Measurements from ENCODE around the gene BEND6. TPM values are rescaled to one million over a fixed set of nuclear protein-coding genes. Genes with fewer than 3 reads are reported as not detected.

BEND6 gene
- total and polyA plus RNA-seq, 2 of the 4 experiments (the other 2 are of a cell fraction) = 4.1 to 9.7 TPM

GRCh38 chr6:57063847-57064246 lies 108.9 kb downstream of the BEND6 start:
- intact Hi-C loops (cut with micrococcal nuclease) = no loop called here

More at GRCh38 chr6:57063847-57064246, 108.9 kb downstream of the BEND6 start:
- no peak for ATAC-seq (ENCODE audit: low read depth)
- no peak overlapping the region for H4K91ac ChIP-seq (ENCODE audit: insufficient read depth, low read depth, low read length)
- no peaks in the 10 kb centered on the region for H3K9me3 ChIP-seq (ENCODE audit: control insufficient read depth, insufficient read depth, low read length)
- no peak overlapping the region for H3K56ac ChIP-seq (ENCODE audit: extremely low read depth, insufficient read depth, low read length)
- ChIA-PET POLR2A (ENCODE audit: unreplicated experiment) (no interaction called here), CTCF (no interaction called here)
- H3K14ac ChIP-seq (replicated peaks; ENCODE audit: low read depth, low read length) = no peak overlapping the region
- H2BK120ac ChIP-seq (ENCODE audit: low read depth, low read length) = no peak overlapping the region
- in situ Hi-C loops (cut with MboI; ENCODE audit: low sequenced_read_pairs) = no loop called here
- no peak overlapping the region for H2AK9ac ChIP-seq (replicated peaks; ENCODE audit: low read depth, low read length, poor library complexity)
- TF ChIP-seq NFE2L2 (IDR thresholded peaks at IDR 0.05; ENCODE audit: low read depth, low read length) (no peak), RAD21 (IDR thresholded peaks at IDR 0.05; ENCODE audit: low read length) (no peak), RFX5 (IDR thresholded peaks at IDR 0.05; ENCODE audit: low read depth, low read length) (no peak), POLR2A (IDR thresholded peaks at IDR 0.05; ENCODE audit: low read depth, low read length) (no peak), MAFK (IDR thresholded peaks at IDR 0.05; ENCODE audit: low read depth, low read length) (no peak), MXI1 (IDR thresholded peaks at IDR 0.05; ENCODE audit: borderline replicate concordance, low read depth, low read length) (no peak)
- H2BK5ac ChIP-seq (ENCODE audit: low read depth, low read length, poor library complexity, severe bottlenecking) = no peak overlapping the region
- H3K4ac ChIP-seq (ENCODE audit: low read depth, low read length) = no peak overlapping the region
- no peak overlapping the region for H2BK20ac ChIP-seq (ENCODE audit: low read depth, low read length)
- H3K4me2 ChIP-seq (ENCODE audit: low read depth, low read length) = no peak overlapping the region
- BruUV-seq (replicated peaks) = no TSS peak
- no peaks in the 10 kb centered on the region for H3K27me3 ChIP-seq (ENCODE audit: control insufficient read depth, insufficient read depth, low read length)
- H2AK5ac ChIP-seq (ENCODE audit: low read depth, low read length) = no peak overlapping the region
- H3K36me3 ChIP-seq (ENCODE audit: control insufficient read depth, insufficient read depth, low read length) = peaks cover 17% of the 10 kb centered on the region
- H3K23ac ChIP-seq (ENCODE audit: low read depth, low read length) = no peak overlapping the region
- H4K5ac ChIP-seq (ENCODE audit: low read depth, low read length) = no peak overlapping the region
- no peak overlapping the region for H3K27ac ChIP-seq (ENCODE audit: insufficient read depth, low read length)
- H3K18ac ChIP-seq (ENCODE audit: low read depth, low read length) = no peak overlapping the region
- peaks cover 2% of the 10 kb centered on the region for H3K4me1 ChIP-seq (ENCODE audit: control insufficient read depth, insufficient read depth, low read length)
- no peak for DNase-seq
- H3K4me3 ChIP-seq (ENCODE audit: insufficient read depth, low read depth, low read length) = no peak overlapping the region
- H2BK15ac ChIP-seq (ENCODE audit: low read depth, low read length) = no peak overlapping the region
- H3K9ac ChIP-seq (ENCODE audit: low read depth, low read length) = no peak overlapping the region
- peaks cover 10 to 11% of the 10 kb centered on the region in 2 experiments; a peak in 3 of 4 replicates for H3K79me1 ChIP-seq (ENCODE audit: low read depth in 1 of 2, low read length in 2 of 2)
- H4K20me1 ChIP-seq (ENCODE audit: insufficient read depth, low read length) = no peaks in the 10 kb centered on the region
- no CpG with 5 or more reads among the region's 3 CpGs for WGBS, 2 experiments (ENCODE audit: extremely low coverage in 2 of 2, insufficient read length in 1 of 2)
- no peak overlapping the region for H2AFZ ChIP-seq (replicated peaks; ENCODE audit: low read length, poor library complexity)
- H4K8ac ChIP-seq (ENCODE audit: low read depth in 2 of 2, low read length in 2 of 2) = no peak overlapping the region
- dilution Hi-C loops (cut with HindIII; ENCODE audit: low sequenced_read_pairs, unreplicated experiment) = no loop called here
- no peaks in the 10 kb centered on the region for H3K9me1 ChIP-seq (ENCODE audit: insufficient read depth, low read length)

Measured in IMR-90 (cell line).